GM23338 (cell line): ENCODE results near the gene NIF3L1. TPM values are rescaled to one million over a fixed set of nuclear protein-coding genes. Genes with fewer than 3 reads are reported as not detected.

Experiments
- ATAC-seq: fragments of 200-7000 bp; cut with Tn5 transposase; 3 replicates; pipeline ENCODE4 v1.9.1; 2020
- DNase-seq: peaks from one replicate; pipeline ENCODE4 v3.0.0-alpha.2; 2015; ENCODE audit warnings: low spot score
- H2AFZ ChIP-seq: fragments of 200-600 bp; sonication (generic); 2 replicates; pipeline ENCODE4 v1.8.0; 2016; ENCODE audit warnings: antibody characterized with exemption, mild to moderate bottlenecking, moderate library complexity
- H3F3A ChIP-seq: fragments of 200-600 bp; sonication (generic); replicated peaks from 2 replicates; pipeline ENCODE4 v1.8.0; 2017; ENCODE audit warnings: antibody characterized with exemption, mixed run types, low read depth
- H3K27ac ChIP-seq: fragments of 200-600 bp; sonication (generic); 2 replicates; pipeline ENCODE4 v1.6.1; 2016; ENCODE audit warnings: low read depth
- H3K27me3 ChIP-seq: fragments of 200-600 bp; sonication (generic); 2 replicates; pipeline ENCODE4 v1.8.0; 2016; ENCODE audit warnings: mild to moderate bottlenecking, mixed run types, moderate library complexity; ENCODE audit not compliant: insufficient read depth
- H3K36me3 ChIP-seq: fragments of 200-600 bp; sonication (generic); 2 replicates; pipeline ENCODE4 v1.8.0; 2016; ENCODE audit warnings: mild to moderate bottlenecking; ENCODE audit not compliant: insufficient read depth
- H3K4me1 ChIP-seq: fragments of 200-600 bp; sonication (generic); 2 replicates; pipeline ENCODE4 v1.8.0; 2016; ENCODE audit warnings: mild to moderate bottlenecking, moderate library complexity; ENCODE audit not compliant: insufficient read depth
- H3K4me2 ChIP-seq: fragments of 200-600 bp; sonication (generic); 2 replicates; pipeline ENCODE4 v1.7.1; 2017; ENCODE audit warnings: mixed run types
- H3K4me3 ChIP-seq: fragments of 200-600 bp; sonication (generic); 2 replicates; pipeline ENCODE4 v1.6.1; 2016; ENCODE audit warnings: mixed run types
- H3K79me2 ChIP-seq: fragments of 200-600 bp; sonication (generic); replicated peaks from 2 replicates; pipeline ENCODE4 v1.8.0; 2017; ENCODE audit warnings: mild to moderate bottlenecking; ENCODE audit not compliant: insufficient read depth
- H3K9me2 ChIP-seq: fragments of 200-600 bp; sonication (generic); 2 replicates; pipeline ENCODE4 v1.8.0; 2017; ENCODE audit not compliant: insufficient read depth
- H4K20me1 ChIP-seq: fragments of 200-600 bp; sonication (generic); replicated peaks from 2 replicates; pipeline ENCODE4 v1.8.0; 2017; ENCODE audit warnings: mild to moderate bottlenecking; ENCODE audit not compliant: insufficient read depth
- H3K27ac Mint-ChIP-seq: 2 replicates; pipeline ENCODE4 v1.8.0; 2020; ENCODE audit warnings: inconsistent platforms, mild to moderate bottlenecking, moderate library complexity, mixed read lengths
- H3K27me3 Mint-ChIP-seq: 3 replicates; pipeline ENCODE4 v1.8.0; 2022; ENCODE audit warnings: low read depth, mild to moderate bottlenecking, moderate library complexity, mixed read lengths, inconsistent platforms; ENCODE audit not compliant: insufficient read depth, poor library complexity
- H3K36me3 Mint-ChIP-seq: 3 replicates; pipeline ENCODE4 v1.8.0; 2021; ENCODE audit warnings: low read depth, mild to moderate bottlenecking, inconsistent platforms, moderate library complexity, mixed read lengths
- H3K4me1 Mint-ChIP-seq: 3 replicates; pipeline ENCODE4 v1.8.0; 2020; ENCODE audit warnings: mild to moderate bottlenecking, inconsistent platforms, mixed read lengths
- H3K4me3 Mint-ChIP-seq: 3 replicates; pipeline ENCODE4 v1.8.0; 2021; ENCODE audit warnings: moderate library complexity, mild to moderate bottlenecking, inconsistent platforms, mixed read lengths
- H3K9me3 Mint-ChIP-seq: 3 replicates; pipeline ENCODE4 v1.8.0; 2020; ENCODE audit warnings: moderate library complexity, mild to moderate bottlenecking, inconsistent platforms, mixed read lengths
- CREB1 ChIP-seq: fragments of 250-450 bp; sonication (Bioruptor Pico); IDR thresholded peaks from 2 replicates; pipeline ENCODE4 v1.5.0; 2020; ENCODE audit warnings: low read depth, mild to moderate bottlenecking, moderate library complexity
- CTCF ChIP-seq, 2 experiments: fragments of 200-600 bp in 1 of 2; sonication (generic) in 1 of 2; conservative IDR thresholded peaks; 2 replicates each; pipeline versions ENCODE4 v1.5.1 to v1.6.1; 2016 to 2017; ENCODE audit warnings: antibody characterized with exemption in 2 of 2, low read depth in 2 of 2, mild to moderate bottlenecking in 2 of 2, moderate library complexity in 1 of 2
- ETS1 ChIP-seq: IDR thresholded peaks from 2 replicates; pipeline ENCODE4 v1.6.1; 2016; ENCODE audit warnings: antibody characterized with exemption
- EZH2 ChIP-seq: fragments of 200-600 bp; sonication (generic); IDR thresholded peaks from one replicate; pipeline ENCODE4 v1.8.0; 2017; ENCODE audit warnings: antibody characterized with exemption, mild to moderate bottlenecking, low read depth; ENCODE audit not compliant: unreplicated experiment
- EZH2phosphoT487 ChIP-seq: fragments of 200-600 bp; sonication (generic); IDR thresholded peaks from one replicate; pipeline ENCODE4 v1.8.1; 2018; ENCODE audit warnings: antibody characterized with exemption; ENCODE audit not compliant: unreplicated experiment
- JUNB ChIP-seq: IDR thresholded peaks from one replicate; pipeline ENCODE4 v1.6.1; 2016; ENCODE audit warnings: antibody characterized with exemption; ENCODE audit not compliant: unreplicated experiment
- NANOG ChIP-seq: IDR thresholded peaks from 2 replicates; pipeline ENCODE4 v1.6.1; 2016; ENCODE audit warnings: antibody characterized with exemption, borderline replicate concordance
- POLR2AphosphoS5 ChIP-seq: IDR thresholded peaks from 2 replicates; pipeline ENCODE4 v1.6.1; 2016; ENCODE audit warnings: antibody characterized with exemption, low read depth
- REST ChIP-seq: IDR thresholded peaks from one replicate; pipeline ENCODE4 v1.6.1; 2018; ENCODE audit warnings: antibody characterized with exemption; ENCODE audit not compliant: unreplicated experiment
- STAT1 ChIP-seq: IDR thresholded peaks from one replicate; pipeline ENCODE4 v1.6.1; 2016; ENCODE audit warnings: antibody characterized with exemption; ENCODE audit not compliant: unreplicated experiment
- ZNF114 ChIP-seq: fragments of 250-450 bp; sonication (Bioruptor Pico); IDR thresholded peaks from 2 replicates; pipeline ENCODE4 v1.5.0; 2020; ENCODE audit warnings: mild to moderate bottlenecking, moderate library complexity
- ZNF331 ChIP-seq: fragments of 250-450 bp; sonication (Bioruptor Pico); IDR thresholded peaks from 2 replicates; pipeline ENCODE4 v1.5.0; 2020; ENCODE audit warnings: low read depth, mild to moderate bottlenecking, moderate library complexity
- ZNF462 ChIP-seq: fragments of 250-450 bp; sonication (Bioruptor Pico); IDR thresholded peaks from 2 replicates; pipeline ENCODE4 v1.5.0; 2020; ENCODE audit warnings: mild to moderate bottlenecking, moderate library complexity
- polyA plus RNA-seq: library from polyadenylated mRNA; unstranded; fragments of >200 nt; fragmentation: Nextera tagmentation; extraction: Ambion mirVana; gene quantifications from 2 replicates; pipeline ENCODE4 v1.2.1, GENCODE V29; 2016
- total RNA-seq: library from RNA; depleted of rRNA; stranded (reverse); fragments of >200 nt; shearing (Covaris generic); gene quantifications from 2 replicates; pipeline ENCODE4 v1.2.3, GENCODE V29; 2014

Gene NIF3L1
- total and polyA plus RNA-seq, 2 experiments from 2014 or later = 62.8 to 63.9 TPM

- Histone ChIP-seq H3K36me3 (peaks cover 6% of the 10 kb centered on the region; the same call in 1 of the 2 replicates), H2AFZ (peak overlapping the region; percentile 72; the same call in 1 of the 2 replicates), H3F3A (no peaks in the 10 kb centered on the region), H3K79me2 (no peaks in the 10 kb centered on the region), H3K9me2 (peaks cover 3% of the 10 kb centered on the region; the same call in 1 of the 2 replicates), H3K4me3 (no peak overlapping the region), H4K20me1 (no peaks in the 10 kb centered on the region), H3K27ac (no peak overlapping the region), H3K4me1 (peaks cover 2% of the 10 kb centered on the region; the same call in 1 of the 2 replicates), H3K4me2 (no peak overlapping the region), H3K27me3 (no peaks in the 10 kb centered on the region)
- H3K27me3 Mint-ChIP-seq = no peaks in the 10 kb centered on the region
- DNase-seq (no peak), ATAC-seq (peak; percentile 70; the same call in 2 of the 3 replicates)
- TF ChIP-seq ZNF331 (CRISPR knock-in tag) = no peak
- no peak for TF ChIP-seq ETS1
- TF ChIP-seq NANOG = no peak
- no peak for TF ChIP-seq JUNB
- TF ChIP-seq CTCF (conservative IDR thresholded peaks at IDR 0.05; ENCODE audit: low read depth in 2 of 2) = no peak
- no peak for TF ChIP-seq CREB1 (CRISPR knock-in tag)
- no peak for TF ChIP-seq EZH2phosphoT487
- TF ChIP-seq EZH2 = no peak
- no peak for TF ChIP-seq ZNF114 (CRISPR knock-in tag)
- TF ChIP-seq STAT1 = no peak
- no peak for TF ChIP-seq POLR2AphosphoS5
- no peak for TF ChIP-seq ZNF462 (CRISPR knock-in tag)
- no peak for TF ChIP-seq REST
- H3K4me1 Mint-ChIP-seq = peaks cover 7% of the 10 kb centered on the region; the same call in 2 of the 3 replicates
- no peak overlapping the region for H3K4me3 Mint-ChIP-seq
- H3K9me3 Mint-ChIP-seq = peaks cover 20% of the 10 kb centered on the region
- 0 out of 2 replicates have a peak overlapping the region, but pooled peaks have one; percentile 23 for H3K27ac Mint-ChIP-seq
- peaks cover 10% of the 10 kb centered on the region for H3K36me3 Mint-ChIP-seq
Measured at GRCh38 chr2:200839513-200839912, 49.7 kb upstream of the NIF3L1 start.
